Measurements from ENCODE around the gene NT5C.

- no peak for TF ChIP-seq POLR2A (IDR thresholded peaks at IDR 0.05)
- TF ChIP-seq, protein P1, sequence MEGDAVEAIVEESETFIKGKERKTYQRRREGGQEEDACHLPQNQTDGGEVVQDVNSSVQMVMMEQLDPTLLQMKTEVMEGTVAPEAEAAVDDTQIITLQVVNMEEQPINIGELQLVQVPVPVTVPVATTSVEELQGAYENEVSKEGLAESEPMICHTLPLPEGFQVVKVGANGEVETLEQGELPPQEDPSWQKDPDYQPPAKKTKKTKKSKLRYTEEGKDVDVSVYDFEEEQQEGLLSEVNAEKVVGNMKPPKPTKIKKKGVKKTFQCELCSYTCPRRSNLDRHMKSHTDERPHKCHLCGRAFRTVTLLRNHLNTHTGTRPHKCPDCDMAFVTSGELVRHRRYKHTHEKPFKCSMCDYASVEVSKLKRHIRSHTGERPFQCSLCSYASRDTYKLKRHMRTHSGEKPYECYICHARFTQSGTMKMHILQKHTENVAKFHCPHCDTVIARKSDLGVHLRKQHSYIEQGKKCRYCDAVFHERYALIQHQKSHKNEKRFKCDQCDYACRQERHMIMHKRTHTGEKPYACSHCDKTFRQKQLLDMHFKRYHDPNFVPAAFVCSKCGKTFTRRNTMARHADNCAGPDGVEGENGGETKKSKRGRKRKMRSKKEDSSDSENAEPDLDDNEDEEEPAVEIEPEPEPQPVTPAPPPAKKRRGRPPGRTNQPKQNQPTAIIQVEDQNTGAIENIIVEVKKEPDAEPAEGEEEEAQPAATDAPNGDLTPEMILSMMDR (IDR thresholded peaks at IDR 0.05): no peak
These were observed 29.1 kb downstream of the NT5C start for GRCh38 chr17:75102385-75102821.

Data from gastroesophageal sphincter (tissue), 3 donors.